ENCODE results near the gene MRGPRG. TPM values are rescaled to one million over a fixed set of nuclear protein-coding genes. Genes with fewer than 3 reads are reported as not detected.

Gene MRGPRG
- total RNA-seq, 1 donor from 2014 or later = not detected

GRCh38 chr11:3216027-3216525 lies 2.5 kb downstream of the MRGPRG start:
- intact Hi-C loops (cut with DNase I) = loop anchor here (2.0 to 10.0 kb wide), 2 partner anchors 179 to 251 kb away; no protein-coding TSS in a partner anchor
- no peak for ATAC-seq
- no peak for DNase-seq (ENCODE audit: low spot score)

- ATAC-seq (no peak), DNase-seq (ENCODE audit: low spot score) (peak; percentile 49)
- intact Hi-C loops (cut with DNase I) = loop anchor here (2.0 to 10.0 kb wide), 2 partner anchors 179 to 251 kb away; no protein-coding TSS in a partner anchor
Measured at GRCh38 chr11:3215346-3216026, 3.1 kb downstream of the MRGPRG start.

- ATAC-seq = no peak
- DNase-seq (ENCODE audit: low spot score) = peak; percentile 22
- intact Hi-C loops (cut with DNase I) = loop anchor here (10.0 kb wide), 1 partner anchor 250 kb away; no protein-coding TSS in a partner anchor
Measured at GRCh38 chr11:3214420-3214699, 4.3 kb downstream of the MRGPRG start.

- no peak for DNase-seq (ENCODE audit: low spot score)
- intact Hi-C loops (cut with DNase I) = loop anchor here (10.0 kb wide), 1 partner anchor 249 kb away; no protein-coding TSS in a partner anchor
- ATAC-seq = no peak
Measured at GRCh38 chr11:3213659-3214419, 4.8 kb downstream of the MRGPRG start.

- intact Hi-C loops (cut with DNase I) = no loop called here
- DNase-seq (ENCODE audit: low spot score) (no peak), ATAC-seq (no peak)
Measured at GRCh38 chr11:3208272-3208671, 10.3 kb downstream of the MRGPRG start.

GRCh38 chr11:3207526-3208189 lies 11.0 kb downstream of the MRGPRG start:
- DNase-seq (ENCODE audit: low spot score) = no peak
- ATAC-seq = no peak
- intact Hi-C loops (cut with DNase I) = no loop called here

- DNase-seq (ENCODE audit: low spot score) = no peak
- intact Hi-C loops (cut with DNase I) = no loop called here
- no peak for ATAC-seq
Measured at GRCh38 chr11:3206922-3207204, 11.8 kb downstream of the MRGPRG start.

GRCh38 chr11:3206156-3206921 lies 12.3 kb downstream of the MRGPRG start:
- intact Hi-C loops (cut with DNase I) = no loop called here
- DNase-seq (ENCODE audit: low spot score) (no peak), ATAC-seq (no peak)

GRCh38 chr11:3205261-3206155 lies 13.1 kb downstream of the MRGPRG start:
- ATAC-seq (no peak), DNase-seq (ENCODE audit: low spot score) (no peak)
- intact Hi-C loops (cut with DNase I) = no loop called here

- DNase-seq (ENCODE audit: low spot score) (no peak), ATAC-seq (peak; percentile 19)
- intact Hi-C loops (cut with DNase I) = no loop called here
Measured at GRCh38 chr11:3204141-3205015, 14.2 kb downstream of the MRGPRG start.

GRCh38 chr11:3203221-3204043 lies 15.2 kb downstream of the MRGPRG start:
- no peak for DNase-seq (ENCODE audit: low spot score)
- no peak for ATAC-seq
- intact Hi-C loops (cut with DNase I) = no loop called here

- no peak for DNase-seq (ENCODE audit: low spot score)
- intact Hi-C loops (cut with DNase I) = no loop called here
- ATAC-seq = no peak
Measured at GRCh38 chr11:3202759-3203158, 15.9 kb downstream of the MRGPRG start.

- intact Hi-C loops (cut with DNase I) = no loop called here
- no peak for DNase-seq (ENCODE audit: low spot score)
- ATAC-seq = no peak
Measured at GRCh38 chr11:3202305-3202704, 16.3 kb downstream of the MRGPRG start.

GRCh38 chr11:3201677-3202181 lies 16.9 kb downstream of the MRGPRG start:
- DNase-seq (ENCODE audit: low spot score) = peak; percentile 45
- intact Hi-C loops (cut with DNase I) = no loop called here
- no peak for ATAC-seq

GRCh38 chr11:3201112-3201581 lies 17.5 kb downstream of the MRGPRG start:
- DNase-seq (ENCODE audit: low spot score) (peak; percentile 47), ATAC-seq (no peak)
- intact Hi-C loops (cut with DNase I) = no loop called here

GRCh38 chr11:3200388-3201111 lies 18.1 kb downstream of the MRGPRG start:
- no peak for DNase-seq (ENCODE audit: low spot score)
- intact Hi-C loops (cut with DNase I) = no loop called here
- no peak for ATAC-seq
